ENCODE data around the gene MAP1B. TPM values are rescaled to one million over a fixed set of nuclear protein-coding genes. Genes with fewer than 3 reads are reported as not detected.

MAP1B gene
- total and polyA plus RNA-seq, 12 donors = 13.1 to 154 (median 90.0) TPM

- WGBS, 2 donors = 95 to 96% methylated on average over 1 of the region's 1 CpG
- intact Hi-C loops (cut with DNase I) = no loop called here
Observed at GRCh38 chr5:72222521-72222920, 115.2 kb downstream of the MAP1B start.

GRCh38 chr5:72223371-72223770 lies 116.1 kb downstream of the MAP1B start:
- H3K4me1 ChIP-seq = peaks cover 0 to 22% (median 5%) of the 10 kb centered on the region in 9 donors
- H3K27me3 ChIP-seq = no peaks in the 10 kb centered on the region
- H3K27ac ChIP-seq = no peak overlapping the region
- 96% methylated on average over 4 of the region's 4 CpGs for WGBS, 2 donors
- H3K36me3 ChIP-seq = peaks cover 0 to 100% (median 33%) of the 10 kb centered on the region in 9 donors
- ATAC-seq (no peak), DNase-seq (no peak)
- intact Hi-C loops (cut with DNase I) = no loop called here
- no peaks in the 10 kb centered on the region for H3K9me3 ChIP-seq
- no peak for TF ChIP-seq CTCF (IDR thresholded peaks at IDR 0.05)
- no peak overlapping the region for H3K4me3 ChIP-seq

More at GRCh38 chr5:72222521-72222920, 115.2 kb downstream of the MAP1B start:
- no peaks in the 10 kb centered on the region for H3K9me3 ChIP-seq
- H3K4me1 ChIP-seq = peaks cover 0 to 18% (median 2%) of the 10 kb centered on the region in 9 donors
- H3K27me3 ChIP-seq = no peaks in the 10 kb centered on the region
- no peak for ATAC-seq
- peaks cover 0 to 100% (median 37%) of the 10 kb centered on the region in 9 donors for H3K36me3 ChIP-seq
- H3K4me3 ChIP-seq = no peak overlapping the region
- no peak for TF ChIP-seq CTCF (IDR thresholded peaks at IDR 0.05)
- H3K27ac ChIP-seq = no peak overlapping the region
- no peak for DNase-seq

- peaks cover 0 to 92% (median 31%) of the 10 kb centered on the region in 9 donors for H3K36me3 ChIP-seq
- WGBS, 2 donors = 63 to 77% methylated on average over 3 of the region's 3 CpGs
- H3K27me3 ChIP-seq = no peaks in the 10 kb centered on the region
- H3K9me3 ChIP-seq = no peaks in the 10 kb centered on the region
- ATAC-seq = peak in 2 of 8 donors; percentile 29
- TF ChIP-seq CTCF (IDR thresholded peaks at IDR 0.05) = no peak
- no peak overlapping the region for H3K4me3 ChIP-seq
- intact Hi-C loops (cut with DNase I) = no loop called here
- no peak overlapping the region for H3K27ac ChIP-seq
- DNase-seq = no peak
- peaks cover 0 to 32% (median 5%) of the 10 kb centered on the region in 9 donors for H3K4me1 ChIP-seq
Observed at GRCh38 chr5:72224946-72225463, 117.7 kb downstream of the MAP1B start.

- TF ChIP-seq CTCF (IDR thresholded peaks at IDR 0.05) = no peak
- peaks cover 0 to 90% (median 27%) of the 10 kb centered on the region in 9 donors for H3K36me3 ChIP-seq
Observed at GRCh38 chr5:72225741-72226140, 118.5 kb downstream of the MAP1B start.

More at GRCh38 chr5:72225741-72226140, 118.5 kb downstream of the MAP1B start:
- 94 to 96% methylated on average over 3 of the region's 3 CpGs for WGBS, 2 donors
- no peaks in the 10 kb centered on the region for H3K9me3 ChIP-seq
- intact Hi-C loops (cut with DNase I) = no loop called here
- DNase-seq (no peak), ATAC-seq (no peak)
- no peak overlapping the region for H3K27ac ChIP-seq
- H3K27me3 ChIP-seq = no peaks in the 10 kb centered on the region
- peaks cover 0 to 32% (median 5%) of the 10 kb centered on the region in 9 donors for H3K4me1 ChIP-seq
- no peak overlapping the region for H3K4me3 ChIP-seq
